PC-3 (cell line): ENCODE data around the gene SLC35F1.

ENCODE experiments used
- CTCF ChIP-seq: fragments of 300-600 bp; sonication (generic); conservative IDR thresholded peaks from 2 replicates; pipeline ENCODE4 v1.5.1; 2017; ENCODE audit warnings: antibody characterized with exemption, low read depth, mild to moderate bottlenecking, low read length
- EZH2 ChIP-seq: fragments of 300-600 bp; sonication (generic); IDR thresholded peaks from one replicate; pipeline ENCODE4 v1.6.1; 2017; ENCODE audit warnings: antibody characterized with exemption, mild to moderate bottlenecking, low read length; ENCODE audit not compliant: unreplicated experiment
- EZH2phosphoT487 ChIP-seq: fragments of 300-600 bp; sonication (generic); IDR thresholded peaks from 2 replicates; pipeline ENCODE4 v1.6.1; 2018; ENCODE audit warnings: mild to moderate bottlenecking, antibody characterized with exemption, low read length, borderline replicate concordance

- TF ChIP-seq CTCF (no peak), EZH2 (no peak), EZH2phosphoT487 (no peak)
Measured at GRCh38 chr6:117861545-117861944, 45.5 kb upstream of the SLC35F1 start.
